A549 (cell line): ENCODE measurements around the gene STN1.

Experiments used
- KDM5A ChIP-seq: fragments of 200-600 bp; sonication (generic); IDR thresholded peaks from 2 replicates; pipeline ENCODE4 v1.6.1; 2016; ENCODE audit warnings: antibody characterized with exemption, mild to moderate bottlenecking
- POLR2A ChIP-seq: IDR thresholded peaks from 2 replicates; pipeline ENCODE4 v1.6.1; 2012; ENCODE audit warnings: mild to moderate bottlenecking, low read length
- RAD21 ChIP-seq, 2 experiments: fragments of >200 bp in 1 of 2; sonication (Bioruptor Twin) in 1 of 2; formaldehyde crosslinking in 1 of 2; IDR thresholded peaks in 1 of 2; conservative IDR thresholded peaks in 1 of 2; 2 replicates in 1 of 2; 3 replicates in 1 of 2; pipeline ENCODE4 v1.6.1; 2012 to 2018; ENCODE audit warnings: inconsistent platforms in 1 of 2
- SMC3 ChIP-seq: fragments of >200 bp; sonication (Bioruptor Twin); formaldehyde crosslinking; IDR thresholded peaks from 3 replicates; pipeline ENCODE4 v1.6.1; 2018; ENCODE audit warnings: inconsistent platforms
- TF ChIP-seq, protein P1 (sequence below): fragments of >200 bp; sonication (Bioruptor Twin); formaldehyde crosslinking; IDR thresholded peaks from 3 replicates; pipeline ENCODE4 v1.5.1; 2016
- TF ChIP-seq, protein P2 (sequence below): IDR thresholded peaks from 2 replicates; pipeline ENCODE4 v1.6.1; 2012

DNA sequence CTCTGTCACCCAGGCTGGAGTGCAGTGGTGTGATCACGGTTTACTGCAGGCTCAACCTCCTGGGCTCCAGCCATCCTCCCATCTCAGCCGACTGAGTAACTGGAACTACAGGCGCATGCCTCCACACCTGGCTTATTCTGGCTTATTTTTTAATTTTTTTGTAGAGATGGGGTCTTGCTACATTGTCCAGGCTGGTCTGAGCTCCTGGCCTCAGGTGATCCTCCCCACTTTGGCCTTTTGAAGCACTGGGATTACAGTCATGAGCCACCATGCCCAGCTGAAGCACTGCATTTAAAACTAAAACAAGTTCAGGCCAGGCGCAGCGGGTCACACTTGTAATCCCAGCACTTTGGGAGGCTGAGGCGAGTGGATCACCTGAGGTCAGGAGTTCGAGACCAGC, 70.6 kb downstream of the STN1 start:
- TF ChIP-seq KDM5A: no peak
- no peak for TF ChIP-seq POLR2A
- TF ChIP-seq, protein P1, sequence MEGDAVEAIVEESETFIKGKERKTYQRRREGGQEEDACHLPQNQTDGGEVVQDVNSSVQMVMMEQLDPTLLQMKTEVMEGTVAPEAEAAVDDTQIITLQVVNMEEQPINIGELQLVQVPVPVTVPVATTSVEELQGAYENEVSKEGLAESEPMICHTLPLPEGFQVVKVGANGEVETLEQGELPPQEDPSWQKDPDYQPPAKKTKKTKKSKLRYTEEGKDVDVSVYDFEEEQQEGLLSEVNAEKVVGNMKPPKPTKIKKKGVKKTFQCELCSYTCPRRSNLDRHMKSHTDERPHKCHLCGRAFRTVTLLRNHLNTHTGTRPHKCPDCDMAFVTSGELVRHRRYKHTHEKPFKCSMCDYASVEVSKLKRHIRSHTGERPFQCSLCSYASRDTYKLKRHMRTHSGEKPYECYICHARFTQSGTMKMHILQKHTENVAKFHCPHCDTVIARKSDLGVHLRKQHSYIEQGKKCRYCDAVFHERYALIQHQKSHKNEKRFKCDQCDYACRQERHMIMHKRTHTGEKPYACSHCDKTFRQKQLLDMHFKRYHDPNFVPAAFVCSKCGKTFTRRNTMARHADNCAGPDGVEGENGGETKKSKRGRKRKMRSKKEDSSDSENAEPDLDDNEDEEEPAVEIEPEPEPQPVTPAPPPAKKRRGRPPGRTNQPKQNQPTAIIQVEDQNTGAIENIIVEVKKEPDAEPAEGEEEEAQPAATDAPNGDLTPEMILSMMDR: no peak
- no peak for TF ChIP-seq SMC3
- no peak for TF ChIP-seq RAD21 (conservative IDR thresholded peaks at IDR 0.05 in 1 of 2, IDR thresholded peaks at IDR 0.05 in 1 of 2)
- TF ChIP-seq, protein P2, sequence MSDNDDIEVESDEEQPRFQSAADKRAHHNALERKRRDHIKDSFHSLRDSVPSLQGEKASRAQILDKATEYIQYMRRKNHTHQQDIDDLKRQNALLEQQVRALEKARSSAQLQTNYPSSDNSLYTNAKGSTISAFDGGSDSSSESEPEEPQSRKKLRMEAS: no peak
